WI38 (cell line): ENCODE measurements around the gene GCSAML.
"Not testable (repeated sequence)": the region's sequence is repeated elsewhere in the genome, so short reads cannot be mapped to it uniquely, and the experiment has no call there.

Experiments used
- H3K4me3 ChIP-seq: 2 replicates; pipeline ENCODE4 v1.5.1; 2011; ENCODE audit warnings: low read depth, mild to moderate bottlenecking, control low read depth, low read length
- CTCF ChIP-seq: IDR thresholded peaks from 2 replicates; pipeline ENCODE4 v1.5.1; 2012; ENCODE audit warnings: low read depth, mild to moderate bottlenecking, control low read depth, low read length

Gene GCSAML

GRCh38 chr1:247548769-247549182, at the start of gene GCSAML:
GCSAML (plus strand) TSS chr1:247549134; CDS start chr1:247549192, 58 bp downstream.
- H3K4me3 ChIP-seq, result no peak within 1 kb of the TSS
- no peak for TF ChIP-seq CTCF

- no peak overlapping the region for H3K4me3 ChIP-seq
- no peak for TF ChIP-seq CTCF
Observed at GRCh38 chr1:247500865-247501264, 48.1 kb upstream of the GCSAML start.

- no peak for TF ChIP-seq CTCF
- H3K4me3 ChIP-seq, result no peak overlapping the region
Observed at GRCh38 chr1:247506831-247507230, 42.1 kb upstream of the GCSAML start.

GRCh38 chr1:247517795-247518612, 30.9 kb upstream of the GCSAML start:
- no peak for TF ChIP-seq CTCF
- no peak overlapping the region for H3K4me3 ChIP-seq

- no peak overlapping the region for H3K4me3 ChIP-seq
- no peak for TF ChIP-seq CTCF
Observed at GRCh38 chr1:247518613-247518891, 30.4 kb upstream of the GCSAML start.

- H3K4me3 ChIP-seq, result not testable (repeated sequence)
Observed at GRCh38 chr1:247521886-247522285, 27.0 kb upstream of the GCSAML start.

- no peak overlapping the region for H3K4me3 ChIP-seq
- no peak for TF ChIP-seq CTCF
Observed at GRCh38 chr1:247528812-247529474, 20.0 kb upstream of the GCSAML start.
